Liver (tissue), 3 donors: ENCODE results near the gene HASPIN.

Experiments
- FOXA1 ChIP-seq: IDR thresholded peaks from 2 replicates; pipeline ENCODE4 v1.6.1; 2016; ENCODE audit warnings: antibody characterized with exemption
- GABPA ChIP-seq, 2 donors: IDR thresholded peaks in 1 of 2; conservative IDR thresholded peaks in 1 of 2; 2 replicates each; pipeline ENCODE4 v1.6.1; 2016; ENCODE audit warnings: antibody characterized with exemption in 2 of 2, mild to moderate bottlenecking in 1 of 2, moderate library complexity in 1 of 2
- RAD21 ChIP-seq, 2 donors: IDR thresholded peaks; 2 replicates each; pipeline ENCODE4 v1.6.1; 2016; ENCODE audit warnings: antibody characterized with exemption in 2 of 2, mild to moderate bottlenecking in 2 of 2
- RXRA ChIP-seq, 2 donors: IDR thresholded peaks; 2 replicates each; pipeline ENCODE4 v1.6.1; 2017 to 2018; ENCODE audit warnings: antibody characterized with exemption in 2 of 2, mild to moderate bottlenecking in 1 of 2
- YY1 ChIP-seq: IDR thresholded peaks from 2 replicates; pipeline ENCODE4 v1.6.1; 2016; ENCODE audit warnings: antibody characterized with exemption, mild to moderate bottlenecking
- TF ChIP-seq, protein P1 (sequence below): fragments of 150-350 bp; IDR thresholded peaks from 2 replicates; pipeline ENCODE4 v1.5.1; 2017; ENCODE audit warnings: improper control_type of control experiment, low read depth, low read length; ENCODE audit not compliant: missing input control
- TF ChIP-seq, protein P2 (sequence below): IDR thresholded peaks from 2 replicates; pipeline ENCODE4 v1.6.1; 2016; ENCODE audit warnings: antibody characterized with exemption
- TF ChIP-seq, protein P3 (sequence below): IDR thresholded peaks from 2 replicates; pipeline ENCODE4 v1.6.1; 2016; ENCODE audit warnings: antibody characterized with exemption
- TF ChIP-seq, protein P4 (sequence below): IDR thresholded peaks from 2 replicates; pipeline ENCODE4 v1.6.1; 2016; ENCODE audit warnings: antibody characterized with exemption
- donor health status: healthy.
- donor health status: healthy.

DNA sequence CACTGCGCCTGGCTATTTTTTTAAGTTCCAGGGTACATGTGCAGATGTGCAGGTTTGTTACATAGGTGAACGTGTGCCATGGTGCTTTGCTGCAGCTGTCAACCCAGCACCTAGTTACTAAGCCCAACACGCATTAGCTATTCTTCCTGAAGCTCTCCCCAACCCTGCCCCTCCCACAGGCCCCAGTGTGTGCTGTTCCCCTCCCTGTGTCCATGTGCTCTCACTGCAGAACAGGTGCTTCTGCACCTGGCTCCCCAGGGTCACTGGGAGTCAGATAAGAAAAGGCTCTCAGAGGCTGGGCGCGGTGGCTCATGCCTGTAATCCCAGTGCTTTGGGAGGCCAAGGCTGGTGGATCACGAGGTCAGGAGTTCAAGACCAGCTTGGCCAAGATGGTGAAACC, 6.2 kb downstream of the HASPIN start:
- TF ChIP-seq, protein P1, sequence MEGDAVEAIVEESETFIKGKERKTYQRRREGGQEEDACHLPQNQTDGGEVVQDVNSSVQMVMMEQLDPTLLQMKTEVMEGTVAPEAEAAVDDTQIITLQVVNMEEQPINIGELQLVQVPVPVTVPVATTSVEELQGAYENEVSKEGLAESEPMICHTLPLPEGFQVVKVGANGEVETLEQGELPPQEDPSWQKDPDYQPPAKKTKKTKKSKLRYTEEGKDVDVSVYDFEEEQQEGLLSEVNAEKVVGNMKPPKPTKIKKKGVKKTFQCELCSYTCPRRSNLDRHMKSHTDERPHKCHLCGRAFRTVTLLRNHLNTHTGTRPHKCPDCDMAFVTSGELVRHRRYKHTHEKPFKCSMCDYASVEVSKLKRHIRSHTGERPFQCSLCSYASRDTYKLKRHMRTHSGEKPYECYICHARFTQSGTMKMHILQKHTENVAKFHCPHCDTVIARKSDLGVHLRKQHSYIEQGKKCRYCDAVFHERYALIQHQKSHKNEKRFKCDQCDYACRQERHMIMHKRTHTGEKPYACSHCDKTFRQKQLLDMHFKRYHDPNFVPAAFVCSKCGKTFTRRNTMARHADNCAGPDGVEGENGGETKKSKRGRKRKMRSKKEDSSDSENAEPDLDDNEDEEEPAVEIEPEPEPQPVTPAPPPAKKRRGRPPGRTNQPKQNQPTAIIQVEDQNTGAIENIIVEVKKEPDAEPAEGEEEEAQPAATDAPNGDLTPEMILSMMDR = no peak
- TF ChIP-seq FOXA1 (no peak), YY1 (no peak), RXRA (IDR thresholded peaks at IDR 0.05) (no peak), RAD21 (IDR thresholded peaks at IDR 0.05) (no peak), GABPA (IDR thresholded peaks at IDR 0.05 in 1 of 2, conservative IDR thresholded peaks at IDR 0.05 in 1 of 2) (no peak)
- TF ChIP-seq, protein P2, sequence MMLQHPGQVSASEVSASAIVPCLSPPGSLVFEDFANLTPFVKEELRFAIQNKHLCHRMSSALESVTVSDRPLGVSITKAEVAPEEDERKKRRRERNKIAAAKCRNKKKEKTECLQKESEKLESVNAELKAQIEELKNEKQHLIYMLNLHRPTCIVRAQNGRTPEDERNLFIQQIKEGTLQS = no peak
- TF ChIP-seq, protein P3, sequence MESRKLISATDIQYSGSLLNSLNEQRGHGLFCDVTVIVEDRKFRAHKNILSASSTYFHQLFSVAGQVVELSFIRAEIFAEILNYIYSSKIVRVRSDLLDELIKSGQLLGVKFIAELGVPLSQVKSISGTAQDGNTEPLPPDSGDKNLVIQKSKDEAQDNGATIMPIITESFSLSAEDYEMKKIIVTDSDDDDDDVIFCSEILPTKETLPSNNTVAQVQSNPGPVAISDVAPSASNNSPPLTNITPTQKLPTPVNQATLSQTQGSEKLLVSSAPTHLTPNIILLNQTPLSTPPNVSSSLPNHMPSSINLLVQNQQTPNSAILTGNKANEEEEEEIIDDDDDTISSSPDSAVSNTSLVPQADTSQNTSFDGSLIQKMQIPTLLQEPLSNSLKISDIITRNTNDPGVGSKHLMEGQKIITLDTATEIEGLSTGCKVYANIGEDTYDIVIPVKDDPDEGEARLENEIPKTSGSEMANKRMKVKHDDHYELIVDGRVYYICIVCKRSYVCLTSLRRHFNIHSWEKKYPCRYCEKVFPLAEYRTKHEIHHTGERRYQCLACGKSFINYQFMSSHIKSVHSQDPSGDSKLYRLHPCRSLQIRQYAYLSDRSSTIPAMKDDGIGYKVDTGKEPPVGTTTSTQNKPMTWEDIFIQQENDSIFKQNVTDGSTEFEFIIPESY = no peak
- TF ChIP-seq, protein P4, sequence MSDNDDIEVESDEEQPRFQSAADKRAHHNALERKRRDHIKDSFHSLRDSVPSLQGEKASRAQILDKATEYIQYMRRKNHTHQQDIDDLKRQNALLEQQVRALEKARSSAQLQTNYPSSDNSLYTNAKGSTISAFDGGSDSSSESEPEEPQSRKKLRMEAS = no peak
